Endothelial cell (in vitro differentiated cells): ENCODE data around the gene ADORA3. TPM values are rescaled to one million over a fixed set of nuclear protein-coding genes. Genes with fewer than 3 reads are reported as not detected.

Experiments used
- DNase-seq: peaks from one replicate; pipeline ENCODE4 v3.0.0; 2021; ENCODE audit warnings: low spot score
- H3K27ac Mint-ChIP-seq: one replicate; pipeline ENCODE4 v1.8.0; 2021; ENCODE audit warnings: mixed read lengths, inconsistent platforms; ENCODE audit not compliant: unreplicated experiment
- H3K27me3 Mint-ChIP-seq: one replicate; pipeline ENCODE4 v1.8.0; 2021; ENCODE audit warnings: mild to moderate bottlenecking, moderate library complexity, mixed read lengths, inconsistent platforms; ENCODE audit not compliant: unreplicated experiment
- H3K36me3 Mint-ChIP-seq: one replicate; pipeline ENCODE4 v1.8.0; 2021; ENCODE audit warnings: mild to moderate bottlenecking, low read depth, mixed read lengths, inconsistent platforms; ENCODE audit not compliant: unreplicated experiment
- H3K4me1 Mint-ChIP-seq: one replicate; pipeline ENCODE4 v1.8.0; 2021; ENCODE audit warnings: mild to moderate bottlenecking, mixed read lengths, inconsistent platforms; ENCODE audit not compliant: unreplicated experiment
- H3K4me3 Mint-ChIP-seq: one replicate; pipeline ENCODE4 v1.8.0; 2021; ENCODE audit warnings: mild to moderate bottlenecking, mixed read lengths, inconsistent platforms; ENCODE audit not compliant: unreplicated experiment
- H3K9me3 Mint-ChIP-seq: one replicate; pipeline ENCODE4 v1.8.0; 2021; ENCODE audit warnings: mixed read lengths, inconsistent platforms; ENCODE audit not compliant: unreplicated experiment
- total RNA-seq: library from RNA; stranded (reverse); fragmentation: NEBNext Ultra II Directional; extraction: Animal tissue kit (Norgen Biotek cat#: 25700); gene quantifications from one replicate; pipeline ENCODE4 v1.2.1, GENCODE V29; 2021; ENCODE audit not compliant: unreplicated experiment
- TF ChIP-seq, protein P1 (sequence below): fragments of 200-600 bp; sonication (generic); IDR thresholded peaks from one replicate; pipeline ENCODE4 v1.5.0; 2021; ENCODE audit warnings: antibody characterized with exemption; ENCODE audit not compliant: unreplicated experiment

Gene ADORA3
- total RNA-seq, 1 donor from 2014 or later = 0.13 TPM

GRCh38 chr1:111535256-111536191, 32.1 kb upstream of the ADORA3 start:
- Mint-ChIP-seq H3K27me3 (peaks cover 2% of the 10 kb centered on the region), H3K4me3 (no peak overlapping the region), H3K9me3 (no peaks in the 10 kb centered on the region), H3K27ac (no peak overlapping the region), H3K36me3 (no peaks in the 10 kb centered on the region), H3K4me1 (peaks cover 3% of the 10 kb centered on the region)
- TF ChIP-seq, protein P1, sequence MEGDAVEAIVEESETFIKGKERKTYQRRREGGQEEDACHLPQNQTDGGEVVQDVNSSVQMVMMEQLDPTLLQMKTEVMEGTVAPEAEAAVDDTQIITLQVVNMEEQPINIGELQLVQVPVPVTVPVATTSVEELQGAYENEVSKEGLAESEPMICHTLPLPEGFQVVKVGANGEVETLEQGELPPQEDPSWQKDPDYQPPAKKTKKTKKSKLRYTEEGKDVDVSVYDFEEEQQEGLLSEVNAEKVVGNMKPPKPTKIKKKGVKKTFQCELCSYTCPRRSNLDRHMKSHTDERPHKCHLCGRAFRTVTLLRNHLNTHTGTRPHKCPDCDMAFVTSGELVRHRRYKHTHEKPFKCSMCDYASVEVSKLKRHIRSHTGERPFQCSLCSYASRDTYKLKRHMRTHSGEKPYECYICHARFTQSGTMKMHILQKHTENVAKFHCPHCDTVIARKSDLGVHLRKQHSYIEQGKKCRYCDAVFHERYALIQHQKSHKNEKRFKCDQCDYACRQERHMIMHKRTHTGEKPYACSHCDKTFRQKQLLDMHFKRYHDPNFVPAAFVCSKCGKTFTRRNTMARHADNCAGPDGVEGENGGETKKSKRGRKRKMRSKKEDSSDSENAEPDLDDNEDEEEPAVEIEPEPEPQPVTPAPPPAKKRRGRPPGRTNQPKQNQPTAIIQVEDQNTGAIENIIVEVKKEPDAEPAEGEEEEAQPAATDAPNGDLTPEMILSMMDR = no peak
- DNase-seq = no peak

DNA sequence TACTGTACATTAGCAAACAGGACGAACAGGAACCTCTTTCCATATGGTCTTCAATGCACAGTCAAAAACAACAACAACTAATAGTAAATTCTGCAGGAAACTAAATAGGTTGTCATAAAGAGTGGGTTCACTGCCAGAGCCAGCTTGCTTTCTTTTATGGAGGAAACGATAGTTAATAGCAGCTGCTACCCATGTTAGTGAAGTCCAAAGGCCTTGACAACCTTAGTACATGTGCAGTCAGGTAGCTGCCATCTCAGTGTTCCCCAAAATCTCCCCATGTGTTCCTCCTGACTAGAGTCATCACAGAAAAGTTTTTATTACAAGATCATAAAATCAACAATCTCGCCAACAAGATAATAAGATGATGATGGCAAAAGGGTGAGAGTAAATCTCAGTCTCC, 16.6 kb upstream of the ADORA3 start:
- Mint-ChIP-seq H3K27ac (no peak overlapping the region), H3K4me1 (peaks cover 17% of the 10 kb centered on the region), H3K27me3 (no peaks in the 10 kb centered on the region), H3K4me3 (no peak overlapping the region), H3K36me3 (no peaks in the 10 kb centered on the region), H3K9me3 (no peaks in the 10 kb centered on the region)
- DNase-seq = no peak
- TF ChIP-seq, protein P1 = no peak

DNA sequence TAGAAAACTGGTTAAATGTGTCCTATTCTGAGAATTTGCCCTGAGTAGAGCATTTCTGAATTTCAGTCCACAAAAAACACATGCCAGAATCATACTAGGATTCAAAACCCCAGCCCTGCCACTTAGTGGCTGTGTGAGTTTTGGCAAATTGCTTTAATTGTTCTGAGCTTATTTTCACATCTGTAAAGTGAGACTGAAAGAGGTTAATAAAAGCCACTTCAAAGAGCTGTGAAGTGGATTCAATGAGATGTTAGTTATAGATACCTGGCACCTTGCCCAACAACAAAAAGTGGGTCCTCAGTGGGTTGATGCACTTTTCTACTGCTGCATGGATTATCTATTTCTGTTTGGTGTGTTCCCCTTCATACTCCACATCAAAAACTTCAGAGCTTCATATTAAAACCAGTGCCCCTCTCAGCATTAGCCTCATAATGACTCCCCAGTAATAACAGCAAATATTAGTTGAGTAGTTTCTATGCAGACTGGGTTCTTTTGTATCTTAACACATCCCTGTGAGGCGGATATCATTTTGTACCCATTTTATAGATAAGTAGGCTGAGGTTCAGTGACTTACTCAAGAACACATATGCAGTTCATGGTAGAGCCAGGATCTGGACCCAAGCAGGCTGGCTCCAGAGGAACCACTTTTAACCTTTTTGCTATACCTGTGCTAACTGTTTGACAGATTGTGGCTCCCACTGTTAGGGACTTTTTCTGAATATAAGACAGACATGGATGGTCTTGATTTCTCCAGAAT, 14.2 kb upstream of the ADORA3 start:
- H3K4me3 Mint-ChIP-seq = no peak overlapping the region
- H3K9me3 Mint-ChIP-seq = no peaks in the 10 kb centered on the region
- no peaks in the 10 kb centered on the region for H3K27me3 Mint-ChIP-seq
- peaks cover 27% of the 10 kb centered on the region for H3K4me1 Mint-ChIP-seq
- H3K36me3 Mint-ChIP-seq = no peaks in the 10 kb centered on the region
- H3K27ac Mint-ChIP-seq = no peak overlapping the region
- TF ChIP-seq, protein P1 = no peak
- no peak for DNase-seq

DNA sequence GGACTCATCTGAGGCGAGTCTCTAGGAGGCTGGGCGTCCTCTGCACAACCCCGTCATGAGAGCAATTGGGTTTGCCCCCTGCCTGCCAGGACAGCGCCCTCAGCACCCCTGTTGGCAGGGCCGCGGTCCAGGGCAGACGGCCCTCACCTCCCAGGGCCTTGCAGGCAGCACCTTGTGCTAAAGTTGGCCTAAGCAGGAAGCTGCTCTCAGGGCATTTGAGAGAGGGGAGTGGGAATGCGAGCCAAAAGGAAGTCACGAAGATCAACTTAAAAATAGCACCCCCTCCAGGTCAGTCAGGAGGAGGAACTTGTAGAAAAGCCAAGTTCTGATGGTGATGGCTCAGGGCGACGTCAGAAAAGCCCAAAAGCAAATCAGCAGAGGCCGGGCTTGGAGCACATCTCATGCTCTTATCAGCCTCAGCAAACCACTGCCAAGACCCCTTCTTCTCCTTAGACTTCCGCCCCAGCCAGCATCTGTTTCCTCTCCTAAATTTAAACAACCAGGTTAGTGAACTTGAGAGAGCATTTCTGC, 12.6 kb upstream of the ADORA3 start:
- peak; percentile 37 for DNase-seq
- TF ChIP-seq, protein P1 = peak; percentile 45
- Mint-ChIP-seq H3K36me3 (no peaks in the 10 kb centered on the region), H3K9me3 (no peaks in the 10 kb centered on the region), H3K4me1 (peaks cover 27% of the 10 kb centered on the region), H3K27me3 (no peaks in the 10 kb centered on the region), H3K27ac (peak overlapping the region; percentile 77), H3K4me3 (peak overlapping the region; percentile 29)
